Liver (tissue), 9 donors: ENCODE data around the gene ADGRF1. TPM values are rescaled to one million over a fixed set of nuclear protein-coding genes. Genes with fewer than 3 reads are reported as not detected.

Source experiments
- DNase-seq: peaks from one replicate; pipeline ENCODE4 v3.0.0-alpha.2; 2017; ENCODE audit warnings: low spot score
- H3K27ac ChIP-seq, 2 donors: one replicate each; pipeline ENCODE4 v1.7.0; 2013; ENCODE audit warnings: inconsistent platforms in 2 of 2, low read length in 2 of 2, control low read depth in 1 of 2, low read depth in 1 of 2, mild to moderate bottlenecking in 1 of 2
- H3K27me3 ChIP-seq, 4 donors: one replicate each; pipeline versions ENCODE4 v1.6.1 to v1.7.0; 2013; ENCODE audit warnings: low read length in 3 of 4, inconsistent platforms in 1 of 4, mild to moderate bottlenecking in 1 of 4, moderate library complexity in 1 of 4; ENCODE audit not compliant: control insufficient read depth in 4 of 4, insufficient read depth in 4 of 4
- H3K36me3 ChIP-seq, 4 donors: one replicate each; pipeline versions ENCODE4 v1.6.1 to v1.7.0; 2013; ENCODE audit warnings: low read length in 3 of 4, mild to moderate bottlenecking in 3 of 4, low read depth in 1 of 4, moderate library complexity in 1 of 4; ENCODE audit not compliant: control insufficient read depth in 4 of 4, insufficient read depth in 3 of 4
- H3K4me1 ChIP-seq, 4 donors: one replicate each; pipeline versions ENCODE4 v1.6.1 to v1.7.0; 2013; ENCODE audit warnings: low read length in 3 of 4, mild to moderate bottlenecking in 3 of 4, moderate library complexity in 1 of 4; ENCODE audit not compliant: control insufficient read depth in 4 of 4, insufficient read depth in 4 of 4
- H3K4me3 ChIP-seq, 3 donors: one replicate each; pipeline versions ENCODE4 v1.6.1 to v1.7.0; 2013; ENCODE audit warnings: low read length in 3 of 3, control low read depth in 1 of 3, low read depth in 1 of 3, mild to moderate bottlenecking in 1 of 3
- H3K9ac ChIP-seq, 2 donors: one replicate each; pipeline ENCODE4 v1.7.0; 2013; ENCODE audit warnings: low read length in 2 of 2, mild to moderate bottlenecking in 2 of 2, moderate library complexity in 2 of 2, control low read depth in 1 of 2, low read depth in 1 of 2
- H3K9me3 ChIP-seq, 4 donors: one replicate each; pipeline versions ENCODE4 v1.6.1 to v1.7.0; 2013; ENCODE audit warnings: low read length in 3 of 4; ENCODE audit not compliant: control insufficient read depth in 4 of 4
- ATF3 ChIP-seq: IDR thresholded peaks from 2 replicates; pipeline ENCODE4 v1.6.1; 2016; ENCODE audit warnings: antibody characterized with exemption
- CTCF ChIP-seq: fragments of 150-350 bp; IDR thresholded peaks from 2 replicates; pipeline ENCODE4 v1.5.1; 2017; ENCODE audit warnings: improper control_type of control experiment, low read depth, low read length; ENCODE audit not compliant: missing input control
- EGR1 ChIP-seq, 2 donors: IDR thresholded peaks; 2 replicates each; pipeline ENCODE4 v1.6.1; 2016 to 2018; ENCODE audit warnings: antibody characterized with exemption in 2 of 2, low read depth in 2 of 2
- FOXA1 ChIP-seq: IDR thresholded peaks from 2 replicates; pipeline ENCODE4 v1.6.1; 2016; ENCODE audit warnings: antibody characterized with exemption
- GABPA ChIP-seq, 2 donors: IDR thresholded peaks in 1 of 2; conservative IDR thresholded peaks in 1 of 2; 2 replicates each; pipeline ENCODE4 v1.6.1; 2016; ENCODE audit warnings: antibody characterized with exemption in 2 of 2, mild to moderate bottlenecking in 1 of 2, moderate library complexity in 1 of 2
- HNF4G ChIP-seq: IDR thresholded peaks from 2 replicates; pipeline ENCODE4 v1.6.1; 2016; ENCODE audit warnings: antibody characterized with exemption
- JUND ChIP-seq, 2 donors: IDR thresholded peaks; 2 replicates each; pipeline ENCODE4 v1.6.1; 2016; ENCODE audit warnings: antibody characterized with exemption in 2 of 2
- MAX ChIP-seq: IDR thresholded peaks from 2 replicates; pipeline ENCODE4 v1.6.1; 2016; ENCODE audit warnings: antibody characterized with exemption
- NR2F2 ChIP-seq: IDR thresholded peaks from 2 replicates; pipeline ENCODE4 v1.6.1; 2016; ENCODE audit warnings: antibody characterized with exemption
- RAD21 ChIP-seq, 2 donors: IDR thresholded peaks; 2 replicates each; pipeline ENCODE4 v1.6.1; 2016; ENCODE audit warnings: antibody characterized with exemption in 2 of 2, mild to moderate bottlenecking in 2 of 2
- REST ChIP-seq: IDR thresholded peaks from 2 replicates; pipeline ENCODE4 v1.6.1; 2016; ENCODE audit warnings: antibody characterized with exemption, mild to moderate bottlenecking
- RXRA ChIP-seq, 2 donors: IDR thresholded peaks; 2 replicates each; pipeline ENCODE4 v1.6.1; 2017 to 2018; ENCODE audit warnings: antibody characterized with exemption in 2 of 2, mild to moderate bottlenecking in 1 of 2
- SP1 ChIP-seq: IDR thresholded peaks from 2 replicates; pipeline ENCODE4 v1.6.1; 2018; ENCODE audit warnings: antibody characterized with exemption, mild to moderate bottlenecking
- TAF1 ChIP-seq: conservative IDR thresholded peaks from 2 replicates; pipeline ENCODE4 v1.6.1; 2016; ENCODE audit warnings: antibody characterized with exemption, mild to moderate bottlenecking
- ZBTB33 ChIP-seq: IDR thresholded peaks from 2 replicates; pipeline ENCODE4 v1.6.1; 2016; ENCODE audit warnings: antibody characterized with exemption
- WGBS: extraction: QIAGEN DNeasy Blood & Tissue Kit; methylation state at CpG from one replicate; pipeline ENCODE4 v1.1.7; 2013; 5-methylcytosine and 5-hydroxymethylcytosine counted together
- polyA plus RNA-seq, 2 donors: library from polyadenylated mRNA; stranded (reverse) in 1 of 2; unstranded in 1 of 2; fragments of 200-250 nt in 1 of 2; fragments of >200 nt in 1 of 2; fragmentation: Nextera tagmentation in 1 of 2; extraction: Ambion mirVana in 1 of 2; gene quantifications; one replicate each; pipeline versions ENCODE4 v1.2.1 to v1.2.3, GENCODE V29; 2013 to 2015
- total RNA-seq, 2 donors: library from RNA; depleted of rRNA; stranded (reverse); fragments of >200 nt; gene quantifications; one replicate each; pipeline ENCODE4 v1.2.3, GENCODE V29; 2014
- donor health status: healthy.
- donor health status: healthy.
- donor health status: healthy.
- donor health status: healthy.
- donor health status: healthy.

The ADGRF1 gene
- total and polyA plus RNA-seq, 4 donors = 0.01 TPM; not detected in 3

- TF ChIP-seq REST (no peak), EGR1 (IDR thresholded peaks at IDR 0.05; ENCODE audit: low read depth in 2 of 2) (peak in 1 of 2 donors; percentile 18), HNF4G (no peak)
Measured at GRCh38 chr6:47083586-47084047, 41.5 kb upstream of the ADGRF1 start (continued).

- no peak for DNase-seq
- H3K27ac ChIP-seq = no peak overlapping the region
- H3K9me3 ChIP-seq = no peaks in the 10 kb centered on the region
- WGBS = 93% methylated on average over 5 of the region's 5 CpGs
- H3K27me3 ChIP-seq = no peaks in the 10 kb centered on the region
- H3K4me3 ChIP-seq = no peak overlapping the region
- peaks cover 0 to 11% (median 4%) of the 10 kb centered on the region in 4 donors for H3K4me1 ChIP-seq
- TF ChIP-seq FOXA1 (no peak), ATF3 (no peak), RAD21 (IDR thresholded peaks at IDR 0.05) (no peak), RXRA (IDR thresholded peaks at IDR 0.05) (no peak), NR2F2 (no peak), GABPA (IDR thresholded peaks at IDR 0.05 in 1 of 2, conservative IDR thresholded peaks at IDR 0.05 in 1 of 2) (no peak), ZBTB33 (no peak), SP1 (no peak), JUND (IDR thresholded peaks at IDR 0.05) (no peak), MAX (no peak), CTCF (no peak), TAF1 (no peak)
- no peak overlapping the region for H3K9ac ChIP-seq
- no peaks in the 10 kb centered on the region for H3K36me3 ChIP-seq
Measured at GRCh38 chr6:47080083-47080596, 38.0 kb upstream of the ADGRF1 start.
